BLaER1 treated with 17β-estradiol and CSF1 and Interleukin-3, amounts not matched to agents 10 nM and 100 nM (cell line): ENCODE data around the gene ERBB3.

Experiments used
- H3K27ac ChIP-seq, 11 experiments: shearing (Covaris generic); formaldehyde crosslinking; 2 replicates each; pipeline ENCODE4 v1.8.1; 2022
- H3K27me3 ChIP-seq, 11 experiments: shearing (Covaris generic); formaldehyde crosslinking; 2 replicates each; pipeline ENCODE4 v1.8.1; 2022
- H3K36me3 ChIP-seq, 11 experiments: shearing (Covaris generic); formaldehyde crosslinking; 2 replicates each; pipeline ENCODE4 v1.8.1; 2022
- H3K4me1 ChIP-seq, 10 experiments: shearing (Covaris generic); formaldehyde crosslinking; 2 replicates each; pipeline ENCODE4 v1.8.1; 2022
- H3K4me2 ChIP-seq, 11 experiments: shearing (Covaris generic); formaldehyde crosslinking; 2 replicates each; pipeline ENCODE4 v1.8.1; 2022
- H3K4me3 ChIP-seq, 10 experiments: shearing (Covaris generic); formaldehyde crosslinking; 2 replicates each; pipeline ENCODE4 v1.8.1; 2022
- H3K9ac ChIP-seq, 11 experiments: shearing (Covaris generic); formaldehyde crosslinking; 2 replicates each; pipeline ENCODE4 v1.8.1; 2022
- H3K9me3 ChIP-seq, 11 experiments: shearing (Covaris generic); formaldehyde crosslinking; replicated peaks in 1 of 11; 2 replicates each; pipeline ENCODE4 v1.8.1; 2022
- H4K20me1 ChIP-seq, 11 experiments: shearing (Covaris generic); formaldehyde crosslinking; 2 replicates each; pipeline ENCODE4 v1.8.1; 2022
- Cebpa-rat ChIP-seq, 11 experiments: shearing (Covaris generic); IDR thresholded peaks; 2 replicates each; pipeline ENCODE4 v1.8.1; 2022

ERBB3 gene

GRCh38 chr12:56143217-56143616 is 63.3 kb downstream of the ERBB3 start:
- Histone ChIP-seq H3K9me3 (no peaks in the 10 kb centered on the region), H3K4me3 (no peak overlapping the region), H3K9ac (no peak overlapping the region), H3K4me1 (peaks cover 0 to 52% (median 19%) of the 10 kb centered on the region in 10 experiments; a peak in 12 of 20 replicates), H4K20me1 (peaks cover 0 to 25% (median 5%) of the 10 kb centered on the region in 11 experiments; a peak in 7 of 22 replicates), H3K27me3 (no peaks in the 10 kb centered on the region), H3K27ac (peak overlapping the region in 1 of 11 experiments; percentile 43; a peak in 1 of 22 replicates), H3K36me3 (peaks cover 68 to 75% (median 73%) of the 10 kb centered on the region in 11 experiments), H3K4me2 (peak overlapping the region in 2 of 11 experiments; percentile 0 to 11; a peak in 1 of 22 replicates)
- TF ChIP-seq Cebpa-rat (IDR thresholded peaks at IDR 0.05), result no peak

- peak overlapping the region in 2 of 11 experiments; percentile 0 to 7; a peak in 2 of 22 replicates for H3K4me2 ChIP-seq
- H4K20me1 ChIP-seq, result peaks cover 0 to 22% (median 5%) of the 10 kb centered on the region in 11 experiments; a peak in 7 of 22 replicates
- H3K9me3 ChIP-seq, result no peaks in the 10 kb centered on the region
- H3K27me3 ChIP-seq, result no peaks in the 10 kb centered on the region
- no peak overlapping the region for H3K27ac ChIP-seq
- no peak overlapping the region for H3K4me3 ChIP-seq
- peaks cover 0 to 52% (median 17%) of the 10 kb centered on the region in 10 experiments; a peak in 12 of 20 replicates for H3K4me1 ChIP-seq
- H3K9ac ChIP-seq, result peak overlapping the region in 2 of 11 experiments; percentile 18 to 25; a peak in 1 of 22 replicates
- peaks cover 61 to 69% (median 66%) of the 10 kb centered on the region in 11 experiments for H3K36me3 ChIP-seq
- TF ChIP-seq Cebpa-rat (IDR thresholded peaks at IDR 0.05), result no peak
These were observed 63.9 kb downstream of the ERBB3 start for GRCh38 chr12:56143870-56144269.

- H3K9ac ChIP-seq, result no peak overlapping the region
- no peak for TF ChIP-seq Cebpa-rat (IDR thresholded peaks at IDR 0.05)
- H3K9me3 ChIP-seq, result no peaks in the 10 kb centered on the region
- no peak overlapping the region for H3K27ac ChIP-seq
- H3K4me3 ChIP-seq, result no peak overlapping the region
- peaks cover 48 to 55% (median 53%) of the 10 kb centered on the region in 11 experiments for H3K36me3 ChIP-seq
- H3K27me3 ChIP-seq, result no peaks in the 10 kb centered on the region
- H4K20me1 ChIP-seq, result peaks cover 0 to 20% (median 5%) of the 10 kb centered on the region in 11 experiments; a peak in 7 of 22 replicates
- H3K4me1 ChIP-seq, result peaks cover 0 to 57% (median 18%) of the 10 kb centered on the region in 10 experiments; a peak in 13 of 20 replicates
- no peak overlapping the region for H3K4me2 ChIP-seq
These were observed 65.3 kb downstream of the ERBB3 start for GRCh38 chr12:56145217-56145616.

GRCh38 chr12:56146492-56147460 is 66.8 kb downstream of the ERBB3 start:
- Histone ChIP-seq H3K9ac (no peak overlapping the region), H3K27me3 (no peaks in the 10 kb centered on the region), H3K9me3 (no peaks in the 10 kb centered on the region), H3K4me2 (peak overlapping the region in 3 of 11 experiments; percentile 22 to 35 (median 28); a peak in 4 of 22 replicates), H3K4me1 (peaks cover 8 to 58% (median 29%) of the 10 kb centered on the region in 10 experiments), H3K36me3 (peaks cover 36 to 40% (median 37%) of the 10 kb centered on the region in 11 experiments), H3K4me3 (no peak overlapping the region), H4K20me1 (peaks cover 0 to 18% (median 5%) of the 10 kb centered on the region in 11 experiments; a peak in 7 of 22 replicates), H3K27ac (no peak overlapping the region)
- TF ChIP-seq Cebpa-rat (IDR thresholded peaks at IDR 0.05), result no peak

- peaks cover 5 to 20% (median 12%) of the 10 kb centered on the region in 11 experiments for H3K36me3 ChIP-seq
- peaks cover 32 to 56% (median 42%) of the 10 kb centered on the region in 10 experiments for H3K4me1 ChIP-seq
- no peaks in the 10 kb centered on the region for H3K9me3 ChIP-seq
- no peak for TF ChIP-seq Cebpa-rat (IDR thresholded peaks at IDR 0.05)
- no peak overlapping the region for H3K4me3 ChIP-seq
- no peaks in the 10 kb centered on the region for H3K27me3 ChIP-seq
- H3K9ac ChIP-seq, result no peak overlapping the region
- H3K27ac ChIP-seq, result peak overlapping the region in 1 of 11 experiments; percentile 85; a peak in 1 of 22 replicates
- peaks cover 0 to 3% (median 0%) of the 10 kb centered on the region in 11 experiments; a peak in 1 of 22 replicates for H4K20me1 ChIP-seq
- peak overlapping the region in 8 of 11 experiments; percentile 84 to 100 (median 96); a peak in 9 of 22 replicates for H3K4me2 ChIP-seq
These were observed 70.6 kb downstream of the ERBB3 start for GRCh38 chr12:56150563-56150962.

GRCh38 chr12:56151672-56152131 is 71.7 kb downstream of the ERBB3 start:
- Histone ChIP-seq H3K9me3 (no peaks in the 10 kb centered on the region), H3K27ac (peak overlapping the region; percentile 75 to 92 (median 86)), H3K27me3 (no peaks in the 10 kb centered on the region), H3K4me1 (peaks cover 42 to 62% (median 51%) of the 10 kb centered on the region in 10 experiments), H3K36me3 (peaks cover 11 to 30% (median 17%) of the 10 kb centered on the region in 11 experiments), H4K20me1 (peaks cover 0 to 3% (median 0%) of the 10 kb centered on the region in 11 experiments; a peak in 1 of 22 replicates), H3K4me3 (peak overlapping the region; percentile 62 to 80 (median 72)), H3K4me2 (peak overlapping the region; percentile 84 to 100 (median 95)), H3K9ac (peak overlapping the region; percentile 74 to 88 (median 84))
- TF ChIP-seq Cebpa-rat (IDR thresholded peaks at IDR 0.05), result no peak

GRCh38 chr12:56152132-56152755 is 72.3 kb downstream of the ERBB3 start, which contains the start of gene MYL6B:
Gene MYL6B, plus strand, starts transcription at chr12:56152587. Its CDS starts 1,332 bp downstream, at chr12:56153919.
- H3K27me3 ChIP-seq, result no peaks in the 10 kb centered on the region
- H3K9me3 ChIP-seq, result no peaks in the 10 kb centered on the region
- H3K9ac ChIP-seq, result peak within 1 kb of the TSS; percentile 74 to 88 (median 84)
- peaks cover 11 to 30% (median 17%) of the 10 kb centered on the region in 11 experiments for H3K36me3 ChIP-seq
- H3K4me2 ChIP-seq, result peak within 1 kb of the TSS; percentile 88 to 100 (median 97)
- H3K4me3 ChIP-seq, result peak within 1 kb of the TSS; percentile 62 to 80 (median 72)
- H3K27ac ChIP-seq, result peak within 1 kb of the TSS; percentile 75 to 92 (median 86)
- peaks cover 48 to 62% (median 54%) of the 10 kb centered on the region in 10 experiments for H3K4me1 ChIP-seq
- TF ChIP-seq Cebpa-rat (IDR thresholded peaks at IDR 0.05), result no peak
- no peaks in the 10 kb centered on the region for H4K20me1 ChIP-seq
